GM23338 (cell line): ENCODE data around the gene ZBTB20. TPM values are rescaled to one million over a fixed set of nuclear protein-coding genes. Genes with fewer than 3 reads are reported as not detected.

Experiments
- ATAC-seq: fragments of 200-7000 bp; cut with Tn5 transposase; 3 replicates; pipeline ENCODE4 v1.9.1; 2020
- DNase-seq: peaks from one replicate; pipeline ENCODE4 v3.0.0-alpha.2; 2015; ENCODE audit warnings: low spot score
- H2AFZ ChIP-seq: fragments of 200-600 bp; sonication (generic); 2 replicates; pipeline ENCODE4 v1.8.0; 2016; ENCODE audit warnings: antibody characterized with exemption, mild to moderate bottlenecking, moderate library complexity
- H3F3A ChIP-seq: fragments of 200-600 bp; sonication (generic); replicated peaks from 2 replicates; pipeline ENCODE4 v1.8.0; 2017; ENCODE audit warnings: antibody characterized with exemption, mixed run types, low read depth
- H3K27ac ChIP-seq: fragments of 200-600 bp; sonication (generic); 2 replicates; pipeline ENCODE4 v1.6.1; 2016; ENCODE audit warnings: low read depth
- H3K27me3 ChIP-seq: fragments of 200-600 bp; sonication (generic); 2 replicates; pipeline ENCODE4 v1.8.0; 2016; ENCODE audit warnings: mild to moderate bottlenecking, mixed run types, moderate library complexity; ENCODE audit not compliant: insufficient read depth
- H3K36me3 ChIP-seq: fragments of 200-600 bp; sonication (generic); 2 replicates; pipeline ENCODE4 v1.8.0; 2016; ENCODE audit warnings: mild to moderate bottlenecking; ENCODE audit not compliant: insufficient read depth
- H3K4me1 ChIP-seq: fragments of 200-600 bp; sonication (generic); 2 replicates; pipeline ENCODE4 v1.8.0; 2016; ENCODE audit warnings: mild to moderate bottlenecking, moderate library complexity; ENCODE audit not compliant: insufficient read depth
- H3K4me2 ChIP-seq: fragments of 200-600 bp; sonication (generic); 2 replicates; pipeline ENCODE4 v1.7.1; 2017; ENCODE audit warnings: mixed run types
- H3K4me3 ChIP-seq: fragments of 200-600 bp; sonication (generic); 2 replicates; pipeline ENCODE4 v1.6.1; 2016; ENCODE audit warnings: mixed run types
- H3K79me2 ChIP-seq: fragments of 200-600 bp; sonication (generic); replicated peaks from 2 replicates; pipeline ENCODE4 v1.8.0; 2017; ENCODE audit warnings: mild to moderate bottlenecking; ENCODE audit not compliant: insufficient read depth
- H3K9me2 ChIP-seq: fragments of 200-600 bp; sonication (generic); 2 replicates; pipeline ENCODE4 v1.8.0; 2017; ENCODE audit not compliant: insufficient read depth
- H4K20me1 ChIP-seq: fragments of 200-600 bp; sonication (generic); replicated peaks from 2 replicates; pipeline ENCODE4 v1.8.0; 2017; ENCODE audit warnings: mild to moderate bottlenecking; ENCODE audit not compliant: insufficient read depth
- H3K27ac Mint-ChIP-seq: 2 replicates; pipeline ENCODE4 v1.8.0; 2020; ENCODE audit warnings: inconsistent platforms, mild to moderate bottlenecking, moderate library complexity, mixed read lengths
- H3K27me3 Mint-ChIP-seq: 3 replicates; pipeline ENCODE4 v1.8.0; 2022; ENCODE audit warnings: low read depth, mild to moderate bottlenecking, moderate library complexity, mixed read lengths, inconsistent platforms; ENCODE audit not compliant: insufficient read depth, poor library complexity
- H3K36me3 Mint-ChIP-seq: 3 replicates; pipeline ENCODE4 v1.8.0; 2021; ENCODE audit warnings: low read depth, mild to moderate bottlenecking, inconsistent platforms, moderate library complexity, mixed read lengths
- H3K4me1 Mint-ChIP-seq: 3 replicates; pipeline ENCODE4 v1.8.0; 2020; ENCODE audit warnings: mild to moderate bottlenecking, inconsistent platforms, mixed read lengths
- H3K4me3 Mint-ChIP-seq: 3 replicates; pipeline ENCODE4 v1.8.0; 2021; ENCODE audit warnings: moderate library complexity, mild to moderate bottlenecking, inconsistent platforms, mixed read lengths
- H3K9me3 Mint-ChIP-seq: 3 replicates; pipeline ENCODE4 v1.8.0; 2020; ENCODE audit warnings: moderate library complexity, mild to moderate bottlenecking, inconsistent platforms, mixed read lengths
- EZH2 ChIP-seq: fragments of 200-600 bp; sonication (generic); IDR thresholded peaks from one replicate; pipeline ENCODE4 v1.8.0; 2017; ENCODE audit warnings: antibody characterized with exemption, mild to moderate bottlenecking, low read depth; ENCODE audit not compliant: unreplicated experiment
- JUNB ChIP-seq: IDR thresholded peaks from one replicate; pipeline ENCODE4 v1.6.1; 2016; ENCODE audit warnings: antibody characterized with exemption; ENCODE audit not compliant: unreplicated experiment
- NANOG ChIP-seq: IDR thresholded peaks from 2 replicates; pipeline ENCODE4 v1.6.1; 2016; ENCODE audit warnings: antibody characterized with exemption, borderline replicate concordance
- POLR2AphosphoS5 ChIP-seq: IDR thresholded peaks from 2 replicates; pipeline ENCODE4 v1.6.1; 2016; ENCODE audit warnings: antibody characterized with exemption, low read depth
- REST ChIP-seq: IDR thresholded peaks from one replicate; pipeline ENCODE4 v1.6.1; 2018; ENCODE audit warnings: antibody characterized with exemption; ENCODE audit not compliant: unreplicated experiment
- ZNF114 ChIP-seq: fragments of 250-450 bp; sonication (Bioruptor Pico); IDR thresholded peaks from 2 replicates; pipeline ENCODE4 v1.5.0; 2020; ENCODE audit warnings: mild to moderate bottlenecking, moderate library complexity
- ZNF331 ChIP-seq: fragments of 250-450 bp; sonication (Bioruptor Pico); IDR thresholded peaks from 2 replicates; pipeline ENCODE4 v1.5.0; 2020; ENCODE audit warnings: low read depth, mild to moderate bottlenecking, moderate library complexity
- polyA plus RNA-seq: library from polyadenylated mRNA; unstranded; fragments of >200 nt; fragmentation: Nextera tagmentation; extraction: Ambion mirVana; gene quantifications from 2 replicates; pipeline ENCODE4 v1.2.1, GENCODE V29; 2016
- total RNA-seq: library from RNA; depleted of rRNA; stranded (reverse); fragments of >200 nt; shearing (Covaris generic); gene quantifications from 2 replicates; pipeline ENCODE4 v1.2.3, GENCODE V29; 2014
- TF ChIP-seq, protein P1 (sequence below): fragments of 250-450 bp; sonication (Bioruptor Pico); IDR thresholded peaks from 2 replicates; pipeline ENCODE4 v1.5.0; 2020; ENCODE audit warnings: mild to moderate bottlenecking, moderate library complexity

Gene ZBTB20
- total and polyA plus RNA-seq, 2 experiments from 2014 or later = 2.0 to 3.3 TPM

- DNase-seq (no peak), ATAC-seq (no peak)
- no peaks in the 10 kb centered on the region for H3K79me2 ChIP-seq
- Mint-ChIP-seq H3K4me1 (peaks cover 12% of the 10 kb centered on the region; the same call in 2 of the 3 replicates), H3K27ac (no peak overlapping the region), H3K27me3 (no peaks in the 10 kb centered on the region), H3K9me3 (no peaks in the 10 kb centered on the region), H3K4me3 (no peak overlapping the region), H3K36me3 (no peaks in the 10 kb centered on the region)
- no peak overlapping the region for H3K4me2 ChIP-seq
- H3F3A ChIP-seq = no peaks in the 10 kb centered on the region
- H2AFZ ChIP-seq = no peak overlapping the region
- H3K9me2 ChIP-seq = no peaks in the 10 kb centered on the region
- peaks cover 9% of the 10 kb centered on the region; the same call in 1 of the 2 replicates for H3K4me1 ChIP-seq
- no peaks in the 10 kb centered on the region for H3K36me3 ChIP-seq
- no peaks in the 10 kb centered on the region for H4K20me1 ChIP-seq
- no peaks in the 10 kb centered on the region for H3K27me3 ChIP-seq
- H3K4me3 ChIP-seq = no peak overlapping the region
- no peak overlapping the region for H3K27ac ChIP-seq
- TF ChIP-seq ZNF331 (CRISPR knock-in tag) = no peak
- TF ChIP-seq NANOG = no peak
Measured at GRCh38 chr3:114718071-114718897, 428.8 kb downstream of the ZBTB20 start.

DNA sequence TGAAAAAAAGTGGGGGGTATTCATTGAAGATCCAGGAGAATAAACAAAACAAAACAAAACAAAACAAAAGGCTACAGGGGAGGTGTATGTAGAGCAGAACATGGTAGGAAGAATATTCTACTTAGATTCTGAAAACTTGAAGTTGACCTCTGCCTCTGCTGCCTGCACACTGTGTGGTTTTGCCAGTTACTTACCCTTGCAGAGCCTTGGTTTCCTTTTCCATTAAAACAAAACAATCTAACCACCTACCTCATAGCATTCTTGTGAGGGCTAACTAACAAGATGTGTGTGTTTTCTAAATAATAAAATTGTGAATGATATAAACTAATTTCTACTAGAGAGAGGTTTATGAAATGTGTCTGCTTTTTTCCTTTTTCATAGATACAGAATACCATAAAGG lies 430.2 kb downstream of the ZBTB20 start:
- Histone ChIP-seq H4K20me1 (no peaks in the 10 kb centered on the region), H3K9me2 (no peaks in the 10 kb centered on the region), H3K36me3 (no peaks in the 10 kb centered on the region), H3K4me3 (no peak overlapping the region), H3K4me1 (peaks cover 9% of the 10 kb centered on the region; the same call in 1 of the 2 replicates), H3K27ac (no peak overlapping the region), H3K27me3 (no peaks in the 10 kb centered on the region), H3K79me2 (no peaks in the 10 kb centered on the region), H3K4me2 (no peak overlapping the region), H3F3A (no peaks in the 10 kb centered on the region), H2AFZ (no peak overlapping the region)
- H3K9me3 Mint-ChIP-seq = no peaks in the 10 kb centered on the region
- H3K4me3 Mint-ChIP-seq = no peak overlapping the region
- peaks cover 12% of the 10 kb centered on the region; the same call in 2 of the 3 replicates for H3K4me1 Mint-ChIP-seq
- DNase-seq (no peak), ATAC-seq (no peak)
- no peaks in the 10 kb centered on the region for H3K36me3 Mint-ChIP-seq
- TF ChIP-seq, protein P1, sequence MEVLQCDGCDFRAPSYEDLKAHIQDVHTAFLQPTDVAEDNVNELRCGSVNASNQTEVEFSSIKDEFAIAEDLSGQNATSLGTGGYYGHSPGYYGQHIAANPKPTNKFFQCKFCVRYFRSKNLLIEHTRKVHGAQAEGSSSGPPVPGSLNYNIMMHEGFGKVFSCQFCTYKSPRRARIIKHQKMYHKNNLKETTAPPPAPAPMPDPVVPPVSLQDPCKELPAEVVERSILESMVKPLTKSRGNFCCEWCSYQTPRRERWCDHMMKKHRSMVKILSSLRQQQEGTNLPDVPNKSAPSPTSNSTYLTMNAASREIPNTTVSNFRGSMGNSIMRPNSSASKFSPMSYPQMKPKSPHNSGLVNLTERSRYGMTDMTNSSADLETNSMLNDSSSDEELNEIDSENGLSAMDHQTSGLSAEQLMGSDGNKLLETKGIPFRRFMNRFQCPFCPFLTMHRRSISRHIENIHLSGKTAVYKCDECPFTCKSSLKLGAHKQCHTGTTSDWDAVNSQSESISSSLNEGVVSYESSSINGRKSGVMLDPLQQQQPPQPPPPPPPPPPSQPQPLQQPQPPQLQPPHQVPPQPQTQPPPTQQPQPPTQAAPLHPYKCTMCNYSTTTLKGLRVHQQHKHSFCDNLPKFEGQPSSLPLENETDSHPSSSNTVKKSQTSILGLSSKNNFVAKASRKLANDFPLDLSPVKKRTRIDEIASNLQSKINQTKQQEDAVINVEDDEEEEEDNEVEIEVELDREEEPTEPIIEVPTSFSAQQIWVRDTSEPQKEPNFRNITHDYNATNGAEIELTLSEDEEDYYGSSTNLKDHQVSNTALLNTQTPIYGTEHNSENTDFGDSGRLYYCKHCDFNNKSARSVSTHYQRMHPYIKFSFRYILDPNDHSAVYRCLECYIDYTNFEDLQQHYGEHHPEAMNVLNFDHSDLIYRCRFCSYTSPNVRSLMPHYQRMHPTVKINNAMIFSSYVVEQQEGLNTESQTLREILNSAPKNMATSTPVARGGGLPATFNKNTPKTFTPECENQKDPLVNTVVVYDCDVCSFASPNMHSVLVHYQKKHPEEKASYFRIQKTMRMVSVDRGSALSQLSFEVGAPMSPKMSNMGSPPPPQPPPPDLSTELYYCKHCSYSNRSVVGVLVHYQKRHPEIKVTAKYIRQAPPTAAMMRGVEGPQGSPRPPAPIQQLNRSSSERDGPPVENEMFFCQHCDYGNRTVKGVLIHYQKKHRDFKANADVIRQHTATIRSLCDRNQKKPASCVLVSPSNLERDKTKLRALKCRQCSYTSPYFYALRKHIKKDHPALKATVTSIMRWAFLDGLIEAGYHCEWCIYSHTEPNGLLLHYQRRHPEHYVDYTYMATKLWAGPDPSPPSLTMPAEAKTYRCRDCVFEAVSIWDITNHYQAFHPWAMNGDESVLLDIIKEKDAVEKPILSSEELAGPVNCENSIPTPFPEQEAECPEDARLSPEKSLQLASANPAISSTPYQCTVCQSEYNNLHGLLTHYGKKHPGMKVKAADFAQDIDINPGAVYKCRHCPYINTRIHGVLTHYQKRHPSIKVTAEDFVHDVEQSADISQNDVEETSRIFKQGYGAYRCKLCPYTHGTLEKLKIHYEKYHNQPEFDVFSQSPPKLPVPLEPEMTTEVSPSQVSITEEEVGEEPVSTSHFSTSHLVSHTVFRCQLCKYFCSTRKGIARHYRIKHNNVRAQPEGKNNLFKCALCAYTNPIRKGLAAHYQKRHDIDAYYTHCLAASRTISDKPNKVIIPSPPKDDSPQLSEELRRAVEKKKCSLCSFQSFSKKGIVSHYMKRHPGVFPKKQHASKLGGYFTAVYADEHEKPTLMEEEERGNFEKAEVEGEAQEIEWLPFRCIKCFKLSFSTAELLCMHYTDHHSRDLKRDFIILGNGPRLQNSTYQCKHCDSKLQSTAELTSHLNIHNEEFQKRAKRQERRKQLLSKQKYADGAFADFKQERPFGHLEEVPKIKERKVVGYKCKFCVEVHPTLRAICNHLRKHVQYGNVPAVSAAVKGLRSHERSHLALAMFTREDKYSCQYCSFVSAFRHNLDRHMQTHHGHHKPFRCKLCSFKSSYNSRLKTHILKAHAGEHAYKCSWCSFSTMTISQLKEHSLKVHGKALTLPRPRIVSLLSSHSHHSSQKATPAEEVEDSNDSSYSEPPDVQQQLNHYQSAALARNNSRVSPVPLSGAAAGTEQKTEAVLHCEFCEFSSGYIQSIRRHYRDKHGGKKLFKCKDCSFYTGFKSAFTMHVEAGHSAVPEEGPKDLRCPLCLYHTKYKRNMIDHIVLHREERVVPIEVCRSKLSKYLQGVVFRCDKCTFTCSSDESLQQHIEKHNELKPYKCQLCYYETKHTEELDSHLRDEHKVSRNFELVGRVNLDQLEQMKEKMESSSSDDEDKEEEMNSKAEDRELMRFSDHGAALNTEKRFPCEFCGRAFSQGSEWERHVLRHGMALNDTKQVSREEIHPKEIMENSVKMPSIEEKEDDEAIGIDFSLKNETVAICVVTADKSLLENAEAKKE (CRISPR knock-in tag) = no peak
- TF ChIP-seq REST = no peak
- TF ChIP-seq POLR2AphosphoS5 = no peak
- no peak for TF ChIP-seq ZNF114
- TF ChIP-seq JUNB = no peak
- TF ChIP-seq EZH2 = no peak
- H3K27ac Mint-ChIP-seq = no peak overlapping the region
- no peaks in the 10 kb centered on the region for H3K27me3 Mint-ChIP-seq
